ENCODE data around the gene TNS4. TPM values are rescaled to one million over a fixed set of nuclear protein-coding genes. Genes with fewer than 3 reads are reported as not detected.

Gene TNS4
- total and polyA plus RNA-seq, 7 donors = 1.2 to 6.9 (median 1.8) TPM; not detected in 4

- 19 to 41% methylated on average over 29 of the region's 29 CpGs for WGBS, 2 donors
- peaks cover 0 to 44% (median 38%) of the 10 kb centered on the region in 4 donors for H3K4me1 ChIP-seq
Measured at GRCh38 chr17:40442392-40443195, 58.8 kb downstream of the TNS4 start.

GRCh38 chr17:40440166-40440565, 61.3 kb downstream of the TNS4 start:
- WGBS, 2 donors = 87 to 88% methylated on average over 4 of the region's 4 CpGs
- Histone ChIP-seq H3K27me3 (no peaks in the 10 kb centered on the region), H3K4me1 (peaks cover 0 to 36% (median 30%) of the 10 kb centered on the region in 4 donors), H3K9me3 (no peaks in the 10 kb centered on the region), H3K36me3 (no peaks in the 10 kb centered on the region), H3K27ac (no peak overlapping the region), H3K4me3 (no peak overlapping the region)
- intact Hi-C loops (cut with DNase I) = loop anchor here (5.0 kb wide), 1 partner anchor 112 kb away; no protein-coding TSS in a partner anchor
- TF ChIP-seq POLR2AphosphoS5 (IDR thresholded peaks at IDR 0.05) (no peak), POLR2A (IDR thresholded peaks at IDR 0.05) (no peak), CTCF (IDR thresholded peaks at IDR 0.05) (no peak), EP300 (IDR thresholded peaks at IDR 0.05) (no peak)
- DNase-seq = no peak

More at GRCh38 chr17:40442392-40443195, 58.8 kb downstream of the TNS4 start:
- intact Hi-C loops (cut with DNase I) = loop anchor here (1.0 to 5.0 kb wide), 3 partner anchors 34 to 110 kb away; no protein-coding TSS in a partner anchor
- Histone ChIP-seq H3K9me3 (no peaks in the 10 kb centered on the region), H3K4me3 (peak overlapping the region; percentile 70 to 93 (median 84)), H3K27ac (peak overlapping the region; percentile 93 to 99 (median 95)), H3K36me3 (no peaks in the 10 kb centered on the region), H3K27me3 (no peaks in the 10 kb centered on the region)
- DNase-seq = peak; percentile 84
- no peak for TF ChIP-seq POLR2AphosphoS5 (IDR thresholded peaks at IDR 0.05)
- TF ChIP-seq CTCF (IDR thresholded peaks at IDR 0.05) = peak in 2 of 4 experiments; percentile 28 to 41

GRCh38 chr17:40437095-40437732, 64.2 kb downstream of the TNS4 start:
- H3K27ac ChIP-seq = peak overlapping the region in 3 of 4 donors; percentile 39 to 92 (median 83)
- H3K27me3 ChIP-seq = no peaks in the 10 kb centered on the region
- no peaks in the 10 kb centered on the region for H3K9me3 ChIP-seq
- peaks cover 0 to 59% (median 52%) of the 10 kb centered on the region in 4 donors for H3K4me1 ChIP-seq
- WGBS, 2 donors = 91 to 96% methylated on average over 5 of the region's 5 CpGs
- TF ChIP-seq CTCF (IDR thresholded peaks at IDR 0.05) (no peak), POLR2A (IDR thresholded peaks at IDR 0.05) (no peak), POLR2AphosphoS5 (IDR thresholded peaks at IDR 0.05) (no peak), EP300 (IDR thresholded peaks at IDR 0.05) (no peak)
- DNase-seq = peak; percentile 63
- no peak overlapping the region for H3K4me3 ChIP-seq
- intact Hi-C loops (cut with DNase I) = no loop called here
- no peaks in the 10 kb centered on the region for H3K36me3 ChIP-seq

GRCh38 chr17:40436636-40437035, 64.8 kb downstream of the TNS4 start:
- Histone ChIP-seq H3K4me3 (no peak overlapping the region), H3K36me3 (no peaks in the 10 kb centered on the region), H3K27ac (peak overlapping the region in 3 of 4 donors; percentile 39 to 92 (median 83)), H3K9me3 (no peaks in the 10 kb centered on the region), H3K4me1 (peaks cover 0 to 58% (median 50%) of the 10 kb centered on the region in 4 donors), H3K27me3 (no peaks in the 10 kb centered on the region)
- DNase-seq = no peak
- intact Hi-C loops (cut with DNase I) = no loop called here
- TF ChIP-seq POLR2A (IDR thresholded peaks at IDR 0.05) (no peak), EP300 (IDR thresholded peaks at IDR 0.05) (no peak), POLR2AphosphoS5 (IDR thresholded peaks at IDR 0.05) (no peak), CTCF (IDR thresholded peaks at IDR 0.05) (no peak)
- WGBS, 2 donors = 76 to 77% methylated on average over 5 of the region's 5 CpGs

Measured in sigmoid colon (tissue), 7 donors.